Stimulated activated CD8-positive, alpha-beta memory T cell treated with anti-CD3 and anti-CD28 coated beads, Interleukin-12 subunit alpha, Interleukin-12 subunit beta, amount 100 ng/mL, for 24 hours (primary cell): ENCODE measurements around the gene WWOX.

Experiments used
- DNase-seq: peaks from one replicate; pipeline ENCODE4 v3.0.0-alpha.2; 2020; ENCODE audit errors: extremely low read depth

WWOX gene

DNA sequence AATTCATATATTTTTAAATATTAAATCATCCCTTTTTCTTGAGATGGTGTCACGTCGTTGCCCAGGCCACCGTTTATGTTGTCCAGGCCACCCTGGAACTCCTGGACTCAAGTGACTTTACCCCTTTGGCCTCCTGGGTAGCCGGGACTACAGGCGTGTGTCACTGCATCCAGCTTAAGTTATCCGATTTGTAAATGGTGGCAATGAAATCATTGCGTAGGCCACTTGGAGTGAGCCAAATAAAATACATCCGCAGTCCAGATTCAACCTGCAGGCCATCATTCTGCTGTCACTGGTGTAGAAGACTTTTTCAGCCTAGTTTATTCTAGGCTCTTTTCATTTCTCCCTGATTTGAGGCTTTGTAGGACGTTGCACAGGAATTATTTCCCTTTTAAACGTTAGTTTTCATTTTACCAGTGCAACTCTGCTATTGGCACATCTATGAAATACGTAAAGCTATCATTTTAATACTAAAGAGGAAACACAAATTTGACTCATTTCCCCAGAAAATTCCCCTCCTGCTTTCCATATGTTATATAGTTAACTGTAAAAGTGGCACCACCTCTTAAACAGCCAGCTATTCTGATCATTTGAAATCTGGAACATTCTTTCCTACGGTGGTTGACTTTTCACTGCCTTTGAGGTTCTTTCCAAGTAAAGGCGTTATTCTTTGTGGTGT is 1051.3 kb downstream of the WWOX start:
- no peak for DNase-seq

DNA sequence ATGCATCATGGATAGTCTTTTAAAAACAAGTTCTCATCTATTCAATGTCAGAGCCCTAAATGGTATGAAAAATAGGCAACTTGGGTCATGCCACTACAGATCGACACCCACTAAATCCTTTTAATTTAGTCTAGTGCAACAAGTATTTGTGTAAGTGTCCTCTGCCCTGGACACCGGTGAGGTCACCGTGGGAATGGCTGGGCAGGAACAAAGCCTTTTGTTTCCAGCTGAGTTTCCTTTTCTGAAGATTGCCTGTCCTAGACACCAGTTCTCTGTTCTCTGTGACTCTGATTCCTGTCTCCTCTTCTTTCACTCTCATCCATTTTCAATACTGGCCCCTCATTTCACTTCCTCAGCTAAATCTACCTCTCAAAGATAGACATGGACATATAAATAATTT is 1054.6 kb downstream of the WWOX start:
- no peak for DNase-seq

DNA sequence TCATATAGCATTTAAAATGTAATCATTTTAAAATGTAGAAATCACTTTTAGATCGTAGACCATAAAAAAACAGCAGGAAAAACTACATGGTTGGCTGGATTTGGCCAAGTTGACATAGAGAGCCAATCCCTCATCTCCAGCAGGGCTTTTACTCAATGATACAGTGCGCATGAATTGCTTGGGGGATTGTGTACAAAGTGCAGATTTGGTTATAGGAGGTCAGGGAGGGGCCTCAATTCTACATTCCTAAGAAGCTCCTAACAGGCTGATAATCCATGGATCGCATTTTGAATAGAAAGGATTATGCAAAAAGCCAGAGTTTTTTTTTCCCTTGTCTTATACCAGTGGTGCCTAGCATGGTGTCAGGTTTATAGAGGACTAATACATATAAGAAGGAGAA is 1056.0 kb downstream of the WWOX start:
- DNase-seq, result no peak

DNA sequence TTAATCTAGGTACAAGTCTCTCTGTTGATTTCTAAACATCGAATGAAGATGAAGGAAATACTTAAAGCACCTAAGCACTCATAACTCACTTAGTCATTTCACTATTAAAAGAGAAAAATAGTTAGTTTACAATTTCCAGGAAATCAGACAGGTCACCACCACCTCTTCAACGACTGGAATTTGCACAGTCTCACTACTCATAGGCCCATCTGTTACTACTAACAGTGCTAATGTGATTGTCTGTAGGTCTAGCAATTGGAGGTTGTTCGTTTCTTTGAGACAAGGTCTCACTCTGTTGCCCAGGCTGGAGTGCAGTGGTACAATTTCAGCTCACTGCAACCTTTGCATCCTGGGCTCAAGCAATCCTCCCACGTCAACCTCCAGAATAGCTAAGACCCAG is 1056.5 kb downstream of the WWOX start:
- DNase-seq, result no peak

DNA sequence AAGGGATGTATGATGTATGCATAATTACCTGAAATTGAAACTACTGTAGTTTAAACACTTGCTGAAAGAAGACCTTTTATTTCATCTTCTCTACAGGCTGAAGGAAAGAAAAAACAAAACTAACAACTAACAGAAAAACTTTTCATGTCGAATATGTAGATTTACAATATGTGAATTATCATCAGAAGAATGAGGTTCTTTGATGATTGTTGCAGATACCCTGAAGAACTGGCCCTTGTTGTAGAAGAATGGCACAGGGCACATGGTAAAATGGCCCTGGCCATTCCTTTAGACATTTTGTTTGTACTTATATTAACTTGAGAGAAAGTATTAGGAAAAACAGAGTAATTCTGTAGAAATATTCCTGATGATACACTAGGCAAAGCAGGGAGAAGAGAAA is 1057.3 kb downstream of the WWOX start:
- DNase-seq, result no peak

DNA sequence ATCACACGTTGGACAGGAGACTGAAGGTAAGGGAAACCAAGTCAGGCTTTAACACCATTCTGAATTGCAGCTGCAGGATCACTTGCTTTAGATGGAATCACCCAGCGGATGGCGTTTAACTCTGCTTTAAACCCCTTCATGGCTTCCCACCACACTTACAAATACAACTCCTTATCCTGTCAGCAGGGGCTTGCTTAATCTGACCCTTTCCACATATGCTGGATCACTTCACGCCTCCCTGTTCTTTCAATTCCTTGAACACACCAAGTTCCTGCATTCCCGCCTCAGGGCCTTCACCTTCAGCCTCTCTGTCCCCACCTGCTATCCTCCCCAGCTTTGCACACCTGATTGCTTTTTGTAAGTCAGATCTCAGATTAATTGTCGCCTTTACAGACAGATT is 1058.9 kb downstream of the WWOX start:
- no peak for DNase-seq

DNA sequence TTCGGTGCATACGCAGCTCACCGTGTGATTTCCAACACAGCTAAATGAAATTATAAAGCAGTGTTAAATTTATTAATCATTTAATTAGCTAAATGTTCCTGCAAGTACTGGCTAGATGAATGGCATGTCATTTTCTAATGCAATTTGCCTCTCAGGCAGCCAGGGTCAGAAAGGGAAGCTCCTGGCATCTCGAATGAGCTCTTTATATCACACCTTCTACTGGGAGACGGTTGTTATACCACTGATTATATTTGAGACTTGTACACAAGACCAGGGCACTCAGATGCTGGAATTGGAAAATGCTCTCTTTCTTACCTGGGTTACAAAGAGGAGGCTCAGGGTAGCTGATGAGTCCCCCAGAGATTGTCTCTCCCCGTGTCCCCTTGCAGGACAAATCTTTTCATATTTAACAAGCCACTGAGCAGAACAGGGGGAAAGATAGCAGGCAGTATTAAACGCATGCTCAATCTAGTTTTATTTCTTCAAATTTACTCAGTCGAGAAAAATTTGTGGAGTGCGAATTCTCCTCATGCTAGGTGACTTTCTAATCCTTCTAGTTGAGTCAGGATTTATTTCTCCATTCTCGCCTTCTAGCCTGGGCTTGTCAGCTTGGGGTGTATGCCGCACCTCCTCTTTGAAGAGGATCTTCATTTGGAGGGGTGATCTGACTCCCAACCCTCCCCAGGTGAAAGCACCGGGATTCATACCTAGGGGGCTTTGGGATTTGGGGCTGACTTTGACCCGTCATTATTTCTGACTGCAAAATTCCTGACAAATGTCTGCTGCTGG is 1060.0 kb downstream of the WWOX start:
- no peak for DNase-seq

DNA sequence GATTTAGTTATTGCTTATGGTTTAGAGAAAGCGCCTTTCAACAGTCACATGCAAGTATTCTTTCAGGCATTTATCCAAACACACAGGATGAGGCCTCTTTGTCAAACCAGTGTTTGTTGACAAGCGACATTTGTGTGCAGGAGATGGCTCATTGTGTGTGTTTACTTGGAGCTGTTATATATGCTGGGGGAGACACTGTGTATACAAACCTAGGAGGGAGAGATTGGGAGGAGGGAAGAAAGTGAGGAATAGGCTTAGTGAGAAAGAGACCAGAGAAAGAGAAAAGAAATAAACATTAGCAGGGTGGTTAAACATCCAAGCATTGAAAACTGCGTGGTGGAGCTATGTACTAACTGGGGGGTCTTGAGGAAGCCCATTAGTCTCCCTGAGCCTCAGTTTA is 1063.5 kb downstream of the WWOX start:
- no peak for DNase-seq

DNA sequence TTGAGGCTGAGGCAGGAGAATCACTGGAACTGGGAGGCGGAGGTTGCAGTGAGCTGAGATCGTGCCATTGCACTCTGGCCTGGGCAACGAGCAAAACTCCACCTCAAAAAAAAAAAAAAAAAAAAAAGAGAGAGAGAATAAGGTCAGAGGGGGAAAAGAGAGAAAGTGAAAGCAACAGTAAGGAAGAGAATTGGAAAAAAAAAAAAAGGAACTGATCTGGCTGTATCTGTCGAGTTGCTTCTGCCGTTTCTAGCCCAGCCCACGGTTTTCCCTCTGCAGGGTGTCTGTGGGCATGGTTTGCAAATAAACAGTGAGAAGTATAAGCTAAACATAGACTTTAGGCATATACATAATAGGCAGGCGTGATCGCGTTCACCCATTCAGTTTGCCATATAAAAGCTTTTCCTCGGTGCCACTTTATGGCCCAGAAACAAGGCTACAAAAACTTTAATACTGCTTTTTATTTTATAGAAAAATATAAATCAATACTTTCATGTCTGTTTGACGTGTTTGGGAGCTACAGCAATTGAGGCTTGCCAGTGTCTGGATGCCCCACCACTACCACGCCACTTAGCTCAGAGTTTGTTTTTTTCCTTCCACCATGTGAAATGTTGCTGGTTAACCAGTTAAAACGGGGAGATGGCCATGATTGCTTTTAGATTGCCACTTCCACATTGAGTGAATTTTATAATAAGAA is 1064.4 kb downstream of the WWOX start:
- no peak for DNase-seq

DNA sequence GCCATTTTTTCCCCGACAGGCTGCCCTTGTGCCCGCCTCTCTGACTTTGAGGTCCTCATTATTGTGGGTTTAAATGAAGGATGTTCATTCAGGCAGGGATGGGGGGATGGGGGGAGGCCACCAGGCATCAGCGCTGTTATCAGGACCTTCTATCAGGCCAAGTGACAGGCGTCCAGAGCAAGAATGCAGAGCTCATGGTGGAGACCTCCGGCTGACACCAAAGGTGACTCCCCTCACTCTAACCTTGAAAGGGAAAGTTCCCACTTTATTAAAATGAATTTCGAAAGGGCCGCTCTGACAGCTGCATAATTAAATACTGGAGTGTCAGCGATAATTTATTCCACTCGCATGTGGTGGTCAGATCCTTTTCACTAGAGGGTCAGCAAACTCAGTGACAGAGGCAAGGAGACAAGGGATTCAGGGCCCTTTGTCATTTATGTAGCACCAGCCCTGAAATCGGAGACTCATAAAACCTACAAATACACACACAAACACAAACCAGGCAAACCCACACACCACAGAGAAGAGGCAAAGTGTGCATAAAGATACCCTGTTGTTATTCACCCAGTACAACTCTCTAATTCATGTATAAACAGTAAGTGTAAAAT is 1065.0 kb downstream of the WWOX start:
- no peak for DNase-seq

DNA sequence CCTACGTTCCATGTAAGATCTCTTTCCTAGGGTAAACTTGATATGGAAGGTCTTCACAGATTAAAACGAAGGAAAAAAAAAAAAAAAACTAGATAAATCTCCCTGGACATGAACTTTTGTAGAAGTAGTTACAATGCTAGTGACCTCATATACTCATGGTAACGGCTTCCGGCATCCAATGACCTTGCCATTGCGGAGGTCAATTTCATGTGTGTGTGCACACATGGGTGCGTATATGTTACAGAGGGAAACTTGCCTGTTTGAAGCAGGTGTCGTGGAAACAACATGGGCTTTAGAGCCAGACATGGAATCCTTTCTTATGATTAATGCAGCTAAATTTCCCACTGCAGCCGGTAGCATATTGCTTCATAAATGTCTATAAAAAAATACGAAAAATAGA is 1065.6 kb downstream of the WWOX start:
- no peak for DNase-seq

DNA sequence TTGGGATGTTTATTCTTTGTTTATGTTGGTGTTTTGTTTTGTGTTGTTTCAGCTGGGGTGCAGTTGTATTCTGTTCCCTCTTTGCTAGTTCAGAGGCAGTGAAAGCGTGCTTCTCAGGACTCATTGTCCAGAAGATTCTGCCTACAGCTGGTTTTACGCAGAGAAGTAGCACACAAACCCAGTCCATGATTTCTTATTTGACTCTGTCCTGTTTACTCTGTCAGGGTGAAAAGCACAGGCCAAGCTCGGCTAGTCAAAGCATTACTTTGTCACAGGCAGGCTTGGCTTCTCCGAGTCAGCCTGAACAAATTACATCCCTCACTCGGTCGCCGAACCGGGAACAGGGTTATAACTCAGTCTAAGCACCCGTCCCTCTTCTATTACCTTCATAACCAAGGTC is 1066.1 kb downstream of the WWOX start:
- DNase-seq, result no peak

DNA sequence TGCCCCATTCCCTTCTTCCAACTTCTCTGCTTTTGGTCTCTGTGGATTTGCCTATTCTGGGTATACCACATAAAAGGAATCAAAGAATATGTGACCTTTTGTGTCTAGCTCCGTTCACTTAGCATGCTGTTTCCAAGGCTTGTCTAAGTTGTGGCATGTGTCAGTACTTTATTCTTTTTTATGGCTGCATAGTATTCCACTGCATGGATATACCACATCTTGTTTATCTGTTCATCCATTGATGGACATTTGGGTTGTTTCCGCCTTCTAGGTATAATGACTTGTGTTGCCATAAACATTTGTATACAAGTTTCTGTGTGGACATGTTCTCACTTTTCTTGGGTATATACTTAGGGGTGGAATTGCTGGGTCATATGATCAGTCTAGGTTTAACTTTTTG is 1068.4 kb downstream of the WWOX start:
- no peak for DNase-seq

DNA sequence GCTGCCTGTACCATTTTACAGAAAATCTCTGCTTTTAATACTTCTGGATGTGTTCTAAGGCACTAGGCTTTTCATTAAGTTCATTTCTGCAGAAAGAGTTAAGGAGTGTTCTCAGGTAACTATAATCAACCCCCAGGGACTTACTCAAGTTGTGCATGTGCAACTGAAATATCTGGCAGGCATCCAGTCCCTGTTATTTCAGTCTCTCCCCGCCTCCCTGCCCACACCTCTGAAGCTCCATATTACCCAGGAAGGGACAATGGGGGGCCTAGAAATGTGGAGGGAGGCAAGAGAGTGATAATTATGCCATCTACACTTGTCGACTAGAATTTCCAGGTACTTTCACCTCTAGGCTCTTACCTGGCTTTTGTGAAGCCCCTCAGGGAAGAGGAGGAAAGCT is 1068.9 kb downstream of the WWOX start:
- DNase-seq, result no peak

DNA sequence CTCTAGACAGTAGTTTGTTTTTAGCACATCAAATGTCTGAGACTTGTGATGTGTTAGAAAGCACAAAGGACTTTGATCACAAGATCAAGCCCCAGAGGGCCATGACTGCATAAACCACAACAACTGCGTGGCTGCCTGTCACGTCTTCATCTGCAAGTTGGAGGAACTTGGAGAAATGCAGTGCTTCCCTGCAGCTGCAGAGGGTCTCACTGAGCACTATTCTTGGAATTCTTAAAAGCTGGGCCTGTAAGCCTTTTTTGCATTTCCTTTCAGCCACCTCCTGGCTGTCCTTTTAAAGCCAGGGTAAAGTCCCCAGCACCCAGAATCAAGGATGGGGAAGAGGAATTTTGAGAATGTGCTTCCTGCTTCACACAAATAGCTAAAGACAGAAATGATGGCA is 1069.8 kb downstream of the WWOX start:
- no peak for DNase-seq

DNA sequence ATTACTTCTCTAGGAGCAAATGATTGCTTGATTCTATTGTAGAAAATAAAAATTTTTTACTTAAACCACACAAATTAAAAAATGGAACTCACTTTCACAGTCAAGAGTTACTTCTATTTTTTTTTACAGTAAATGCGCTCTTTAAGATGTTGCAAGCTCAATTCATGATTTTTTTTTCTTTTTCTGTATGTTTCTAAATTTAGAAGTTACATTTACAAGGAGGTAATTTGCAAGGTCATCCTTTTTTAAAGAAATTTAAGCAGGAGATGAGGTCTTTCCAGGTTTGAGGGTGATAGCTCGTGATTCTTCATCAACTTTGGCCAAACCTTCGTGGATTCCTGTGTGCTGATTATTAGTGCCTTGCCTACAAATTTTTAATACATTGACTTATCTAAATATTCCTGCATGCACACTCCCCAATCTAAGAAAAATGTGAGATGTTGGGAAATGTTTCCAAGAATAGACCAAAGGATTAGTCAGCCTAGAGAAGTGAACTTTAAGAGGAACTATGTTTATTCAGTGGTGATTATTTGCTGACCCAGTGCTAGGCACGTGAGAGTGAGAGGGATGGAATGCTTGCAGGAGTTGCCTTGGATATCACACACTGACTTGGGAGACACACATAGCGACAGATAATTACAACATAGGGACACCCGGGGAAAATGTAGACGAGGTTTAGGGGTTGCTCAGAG is 1071.2 kb downstream of the WWOX start:
- DNase-seq, result no peak

DNA sequence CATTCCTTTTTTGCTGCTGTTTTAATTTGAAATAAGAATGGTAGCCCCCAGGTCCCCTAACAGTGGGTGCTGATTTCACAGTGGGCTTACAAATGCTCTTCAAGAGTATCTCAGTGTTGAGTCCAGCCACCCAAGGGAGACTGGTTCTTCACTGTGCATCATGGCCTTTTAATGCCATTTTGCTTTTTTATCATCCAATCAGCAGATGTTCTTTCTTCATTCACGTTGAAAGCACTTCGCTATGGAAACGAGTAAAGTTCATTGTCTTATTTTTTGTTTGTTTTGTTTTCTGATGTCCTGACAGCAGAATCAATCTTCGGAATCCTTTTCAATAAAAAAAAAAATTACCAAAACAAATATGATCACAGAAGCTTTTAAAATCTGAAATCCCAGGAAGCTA is 1072.0 kb downstream of the WWOX start:
- no peak for DNase-seq

DNA sequence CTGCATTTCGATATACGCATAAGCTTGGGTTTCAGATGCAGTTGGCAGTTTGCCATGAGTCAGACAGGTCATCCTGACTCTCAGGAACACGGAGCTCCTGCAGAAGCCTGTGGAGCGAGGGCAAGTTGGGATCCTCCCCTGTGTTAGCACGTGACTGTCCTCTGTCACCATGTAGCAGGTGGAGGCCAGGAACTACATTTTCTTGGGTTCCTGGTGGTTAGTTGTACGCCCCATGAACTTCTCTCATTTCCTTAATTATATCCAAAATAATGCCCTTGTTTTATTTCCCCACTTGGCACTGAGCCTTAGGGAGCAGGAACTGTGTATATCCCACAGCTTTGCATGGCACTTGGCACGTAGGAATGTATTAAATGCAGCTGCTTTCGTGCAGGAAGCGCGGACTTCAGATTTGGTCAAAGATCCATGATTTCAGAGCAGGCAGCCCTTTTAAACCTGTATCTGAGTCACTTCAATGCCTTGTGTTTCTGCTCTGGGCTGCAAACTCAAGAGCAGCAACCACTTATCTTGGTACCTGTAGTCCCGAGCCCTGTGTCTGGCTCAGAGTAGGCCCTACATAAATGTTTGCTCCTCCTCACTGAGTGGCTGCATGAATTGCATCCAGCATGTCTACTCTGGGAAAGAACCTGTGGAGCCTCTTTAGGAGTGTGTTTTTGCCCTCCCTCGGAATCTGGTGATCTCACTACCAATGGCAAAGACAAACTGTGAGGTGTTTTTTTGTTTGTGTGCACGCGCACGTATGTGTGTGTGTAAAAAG is 1072.7 kb downstream of the WWOX start:
- DNase-seq, result no peak

DNA sequence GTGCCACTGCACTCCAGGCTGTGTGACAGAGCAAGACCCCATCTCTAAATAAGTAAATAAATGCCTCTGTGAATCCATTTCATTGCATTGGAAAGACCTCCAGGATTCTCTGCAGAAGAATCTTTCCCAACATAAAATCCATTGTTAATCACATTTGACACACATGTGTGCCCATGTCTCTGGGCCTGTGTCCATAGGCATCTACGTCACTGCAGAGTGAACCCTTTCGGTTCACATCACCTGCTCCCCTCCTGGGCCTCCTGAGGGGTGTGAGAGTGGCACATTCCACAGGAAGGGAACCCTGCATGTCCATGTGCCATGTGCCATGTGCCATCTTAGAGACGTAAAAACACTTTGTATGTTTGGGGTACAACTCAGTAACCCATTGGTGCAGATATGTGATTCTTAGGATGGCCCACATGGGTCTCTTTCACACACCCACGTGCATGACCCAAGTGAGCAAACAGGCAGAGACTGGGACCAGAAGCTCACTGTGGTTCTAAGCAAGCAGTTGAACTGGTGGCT is 1073.6 kb downstream of the WWOX start:
- DNase-seq, result no peak

DNA sequence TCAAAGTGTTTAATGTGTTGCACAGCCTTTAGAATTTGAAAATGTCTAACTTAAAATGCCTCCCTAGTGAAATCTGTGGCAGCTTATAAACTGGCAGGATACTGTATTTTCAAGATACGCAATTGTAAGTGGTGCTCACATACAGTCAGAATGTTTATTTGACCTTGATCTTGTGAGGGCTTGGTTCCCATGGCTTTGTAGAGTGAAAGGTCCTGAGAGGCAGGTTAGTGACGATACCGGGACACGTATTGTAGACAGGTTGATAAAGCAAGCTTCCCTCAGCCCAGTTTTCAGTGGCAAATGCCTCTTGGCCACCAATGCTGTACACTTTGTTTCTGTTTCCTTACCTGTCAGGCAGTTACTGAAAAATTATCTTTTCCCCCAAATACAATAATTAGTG is 1074.5 kb downstream of the WWOX start:
- no peak for DNase-seq
